Measurements from ENCODE around the gene NUP50.

NUP50 gene

GRCh38 chr22:45139693-45140092 is 24.0 kb upstream of the NUP50 start:
- Histone ChIP-seq H3K4me1 (ENCODE audit: insufficient read depth, low read length) (no peaks in the 10 kb centered on the region), H3K27me3 (ENCODE audit: control insufficient read depth in 1 of 2, insufficient read depth in 2 of 2, low read length in 2 of 2) (no peaks in the 10 kb centered on the region), H3K4me3 (ENCODE audit: low read depth in 1 of 2, low read length in 2 of 2) (no peak overlapping the region), H3K36me3 (ENCODE audit: insufficient read depth, low read length) (peaks cover 3% of the 10 kb centered on the region), H3K9me3 (ENCODE audit: low read length) (no peaks in the 10 kb centered on the region), H3K27ac (ENCODE audit: low read depth, low read length) (no peak overlapping the region), H3K9ac (ENCODE audit: low read length) (no peak overlapping the region)

GRCh38 chr22:45142376-45142775 is 21.3 kb upstream of the NUP50 start:
- H3K9me3 ChIP-seq (ENCODE audit: low read length): no peaks in the 10 kb centered on the region
- no peak overlapping the region for H3K27ac ChIP-seq (ENCODE audit: low read depth, low read length)
- no peaks in the 10 kb centered on the region for H3K36me3 ChIP-seq (ENCODE audit: insufficient read depth, low read length)
- no peak overlapping the region for H3K4me3 ChIP-seq (ENCODE audit: low read depth in 1 of 2, low read length in 2 of 2)
- no peaks in the 10 kb centered on the region for H3K4me1 ChIP-seq (ENCODE audit: insufficient read depth, low read length)
- no peak overlapping the region for H3K9ac ChIP-seq (ENCODE audit: low read length)
- H3K27me3 ChIP-seq (ENCODE audit: control insufficient read depth in 1 of 2, insufficient read depth in 2 of 2, low read length in 2 of 2): no peaks in the 10 kb centered on the region

GRCh38 chr22:45144916-45145315 is 18.8 kb upstream of the NUP50 start:
- H3K27me3 ChIP-seq (ENCODE audit: control insufficient read depth in 1 of 2, insufficient read depth in 2 of 2, low read length in 2 of 2): no peaks in the 10 kb centered on the region
- no peak overlapping the region for H3K9ac ChIP-seq (ENCODE audit: low read length)
- H3K36me3 ChIP-seq (ENCODE audit: insufficient read depth, low read length): no peaks in the 10 kb centered on the region

GRCh38 chr22:45149671-45150070 is 14.1 kb upstream of the NUP50 start:
- Histone ChIP-seq H3K9me3 (ENCODE audit: low read length) (no peaks in the 10 kb centered on the region), H3K9ac (ENCODE audit: low read length) (no peak overlapping the region), H3K36me3 (ENCODE audit: insufficient read depth, low read length) (peaks cover 8% of the 10 kb centered on the region), H3K27me3 (ENCODE audit: control insufficient read depth in 1 of 2, insufficient read depth in 2 of 2, low read length in 2 of 2) (no peaks in the 10 kb centered on the region), H3K4me1 (ENCODE audit: insufficient read depth, low read length) (no peaks in the 10 kb centered on the region), H3K27ac (ENCODE audit: low read depth, low read length) (no peak overlapping the region), H3K4me3 (ENCODE audit: low read depth in 1 of 2, low read length in 2 of 2) (no peak overlapping the region)

More at GRCh38 chr22:45144916-45145315, 18.8 kb upstream of the NUP50 start:
- H3K4me1 ChIP-seq (ENCODE audit: insufficient read depth, low read length): no peaks in the 10 kb centered on the region
- H3K4me3 ChIP-seq (ENCODE audit: low read depth in 1 of 2, low read length in 2 of 2): no peak overlapping the region
- H3K27ac ChIP-seq (ENCODE audit: low read depth, low read length): no peak overlapping the region
- no peaks in the 10 kb centered on the region for H3K9me3 ChIP-seq (ENCODE audit: low read length)

- Histone ChIP-seq H3K36me3 (ENCODE audit: insufficient read depth, low read length) (peaks cover 8% of the 10 kb centered on the region), H3K27me3 (ENCODE audit: control insufficient read depth in 1 of 2, insufficient read depth in 2 of 2, low read length in 2 of 2) (no peaks in the 10 kb centered on the region), H3K27ac (ENCODE audit: low read depth, low read length) (no peak overlapping the region), H3K4me3 (ENCODE audit: low read depth in 1 of 2, low read length in 2 of 2) (no peak overlapping the region), H3K9ac (ENCODE audit: low read length) (no peak overlapping the region), H3K4me1 (ENCODE audit: insufficient read depth, low read length) (no peaks in the 10 kb centered on the region), H3K9me3 (ENCODE audit: low read length) (no peaks in the 10 kb centered on the region)
Measured at GRCh38 chr22:45150139-45150538, 13.6 kb upstream of the NUP50 start.

GRCh38 chr22:45151503-45151902 is 12.2 kb upstream of the NUP50 start:
- no peaks in the 10 kb centered on the region for H3K9me3 ChIP-seq (ENCODE audit: low read length)
- no peaks in the 10 kb centered on the region for H3K27me3 ChIP-seq (ENCODE audit: control insufficient read depth in 1 of 2, insufficient read depth in 2 of 2, low read length in 2 of 2)
- no peak overlapping the region for H3K4me3 ChIP-seq (ENCODE audit: low read depth in 1 of 2, low read length in 2 of 2)
- H3K4me1 ChIP-seq (ENCODE audit: insufficient read depth, low read length): no peaks in the 10 kb centered on the region
- H3K27ac ChIP-seq (ENCODE audit: low read depth, low read length): no peak overlapping the region
- peaks cover 8% of the 10 kb centered on the region for H3K36me3 ChIP-seq (ENCODE audit: insufficient read depth, low read length)
- H3K9ac ChIP-seq (ENCODE audit: low read length): no peak overlapping the region

GRCh38 chr22:45154383-45154782 is 9.3 kb upstream of the NUP50 start:
- Histone ChIP-seq H3K4me3 (ENCODE audit: low read depth in 1 of 2, low read length in 2 of 2) (no peak overlapping the region), H3K9ac (ENCODE audit: low read length) (no peak overlapping the region), H3K36me3 (ENCODE audit: insufficient read depth, low read length) (peaks cover 15% of the 10 kb centered on the region), H3K27ac (ENCODE audit: low read depth, low read length) (no peak overlapping the region), H3K9me3 (ENCODE audit: low read length) (no peaks in the 10 kb centered on the region), H3K27me3 (ENCODE audit: control insufficient read depth in 1 of 2, insufficient read depth in 2 of 2, low read length in 2 of 2) (no peaks in the 10 kb centered on the region), H3K4me1 (ENCODE audit: insufficient read depth, low read length) (no peaks in the 10 kb centered on the region)

- no peaks in the 10 kb centered on the region for H3K27me3 ChIP-seq (ENCODE audit: control insufficient read depth in 1 of 2, insufficient read depth in 2 of 2, low read length in 2 of 2)
- H3K9me3 ChIP-seq (ENCODE audit: low read length): no peaks in the 10 kb centered on the region
- H3K4me3 ChIP-seq (ENCODE audit: low read depth in 1 of 2, low read length in 2 of 2): no peak overlapping the region
- peaks cover 15% of the 10 kb centered on the region for H3K36me3 ChIP-seq (ENCODE audit: insufficient read depth, low read length)
- no peaks in the 10 kb centered on the region for H3K4me1 ChIP-seq (ENCODE audit: insufficient read depth, low read length)
- H3K27ac ChIP-seq (ENCODE audit: low read depth, low read length): no peak overlapping the region
- no peak overlapping the region for H3K9ac ChIP-seq (ENCODE audit: low read length)
Measured at GRCh38 chr22:45155050-45155840, 8.5 kb upstream of the NUP50 start.

GRCh38 chr22:45157907-45158306 is 5.8 kb upstream of the NUP50 start:
- no peak overlapping the region for H3K9ac ChIP-seq (ENCODE audit: low read length)
- no peaks in the 10 kb centered on the region for H3K27me3 ChIP-seq (ENCODE audit: control insufficient read depth in 1 of 2, insufficient read depth in 2 of 2, low read length in 2 of 2)
- H3K9me3 ChIP-seq (ENCODE audit: low read length): no peaks in the 10 kb centered on the region
- H3K36me3 ChIP-seq (ENCODE audit: insufficient read depth, low read length): peaks cover 6% of the 10 kb centered on the region
- no peak overlapping the region for H3K27ac ChIP-seq (ENCODE audit: low read depth, low read length)
- H3K4me1 ChIP-seq (ENCODE audit: insufficient read depth, low read length): no peaks in the 10 kb centered on the region
- H3K4me3 ChIP-seq (ENCODE audit: low read depth in 1 of 2, low read length in 2 of 2): no peak overlapping the region

GRCh38 chr22:45159652-45160462 is 3.9 kb upstream of the NUP50 start:
- Histone ChIP-seq H3K4me1 (ENCODE audit: insufficient read depth, low read length) (peaks cover 3% of the 10 kb centered on the region), H3K27ac (ENCODE audit: low read depth, low read length) (no peak overlapping the region), H3K9ac (ENCODE audit: low read length) (no peak overlapping the region), H3K36me3 (ENCODE audit: insufficient read depth, low read length) (peaks cover 6% of the 10 kb centered on the region), H3K27me3 (ENCODE audit: control insufficient read depth in 1 of 2, insufficient read depth in 2 of 2, low read length in 2 of 2) (no peaks in the 10 kb centered on the region), H3K4me3 (ENCODE audit: low read depth in 1 of 2, low read length in 2 of 2) (no peak overlapping the region), H3K9me3 (ENCODE audit: low read length) (no peaks in the 10 kb centered on the region)

- H3K9ac ChIP-seq (ENCODE audit: low read length): peak overlapping the region; percentile 50
- H3K27ac ChIP-seq (ENCODE audit: low read depth, low read length): no peak overlapping the region
- no peaks in the 10 kb centered on the region for H3K27me3 ChIP-seq (ENCODE audit: control insufficient read depth in 1 of 2, insufficient read depth in 2 of 2, low read length in 2 of 2)
- peaks cover 9% of the 10 kb centered on the region for H3K36me3 ChIP-seq (ENCODE audit: insufficient read depth, low read length)
- H3K4me3 ChIP-seq (ENCODE audit: low read depth in 1 of 2, low read length in 2 of 2): peak overlapping the region; percentile 82 to 86
- H3K4me1 ChIP-seq (ENCODE audit: insufficient read depth, low read length): peaks cover 12% of the 10 kb centered on the region
- H3K9me3 ChIP-seq (ENCODE audit: low read length): no peaks in the 10 kb centered on the region
Measured at GRCh38 chr22:45162531-45162930, 1.2 kb upstream of the NUP50 start.
